Spinal cord (tissue), 10 donors: ENCODE measurements around the gene IGFBP3. TPM values are rescaled to one million over a fixed set of nuclear protein-coding genes. Genes with fewer than 3 reads are reported as not detected.
"Not testable (repeated sequence)": the region's sequence is repeated elsewhere in the genome, so short reads cannot be mapped to it uniquely, and the experiment has no call there.

Experiments
- DNase-seq, 6 donors: peaks; one replicate each; pipeline versions ENCODE4 v3.0.0 to v3.0.0-alpha.2; 2013 to 2015; ENCODE audit warnings: low spot score in 6 of 6, low read depth in 4 of 6
- H3K27ac ChIP-seq: one replicate; pipeline ENCODE4 v1.5.1; 2013; ENCODE audit warnings: low read depth, low read length, control low read depth
- H3K27me3 ChIP-seq: one replicate; pipeline ENCODE4 v1.6.1; 2013; ENCODE audit warnings: low read length; ENCODE audit not compliant: control insufficient read depth, insufficient read depth
- H3K36me3 ChIP-seq: one replicate; pipeline ENCODE4 v1.6.1; 2013; ENCODE audit warnings: low read length; ENCODE audit not compliant: control insufficient read depth, insufficient read depth
- H3K4me1 ChIP-seq: one replicate; pipeline ENCODE4 v1.6.1; 2013; ENCODE audit warnings: low read length; ENCODE audit not compliant: control insufficient read depth, insufficient read depth
- H3K4me3 ChIP-seq: one replicate; pipeline ENCODE4 v1.5.1; 2013; ENCODE audit warnings: low read depth, low read length, control low read depth
- H3K9me3 ChIP-seq: one replicate; pipeline ENCODE4 v1.6.1; 2013; ENCODE audit warnings: low read length; ENCODE audit not compliant: control insufficient read depth, insufficient read depth
- WGBS: methylation state at CpG from one replicate; pipeline ENCODE4 v1.1.5; 2013; ENCODE audit warnings: missing lambda C conversion rate; ENCODE audit not compliant: insufficient coverage; 5-methylcytosine and 5-hydroxymethylcytosine counted together
- polyA plus RNA-seq, 2 donors: library from polyadenylated mRNA; unstranded; fragments of 120-200 nt; gene quantifications; one replicate each; pipeline ENCODE4 v1.2.1, GENCODE V29; 2013; ENCODE audit not compliant: insufficient read length in 2 of 2
- total RNA-seq, 2 donors: library from RNA; depleted of rRNA in 1 of 2; stranded (reverse); fragments of 120-200 nt in 1 of 2; fragments of >200 nt in 1 of 2; gene quantifications; one replicate each; pipeline versions ENCODE4 v1.2.3 to v1.2.4, GENCODE V29; 2013 to 2014
- donor health status: healthy.

IGFBP3 gene
- total and polyA plus RNA-seq, 4 donors, result 17.8 to 68.0 (median 36.9) TPM

DNA sequence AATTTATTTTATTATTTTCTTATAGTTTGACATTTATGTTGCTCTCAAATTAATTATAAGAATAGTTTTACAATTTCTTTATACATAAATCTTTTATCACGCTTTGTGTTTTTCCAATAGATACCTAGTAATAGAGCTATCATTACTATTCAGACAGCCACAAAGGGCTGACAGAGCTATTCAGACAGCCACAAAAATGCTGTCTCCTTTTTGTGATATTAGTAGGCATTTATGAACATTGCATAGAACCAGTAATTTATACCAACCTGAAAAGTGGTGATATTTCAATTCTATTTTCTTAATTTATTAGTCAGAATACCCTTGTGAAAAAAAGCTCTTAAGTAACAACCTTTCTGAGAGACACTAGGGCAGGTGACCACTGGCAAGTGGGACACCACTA lies 34.2 kb upstream of the IGFBP3 start:
- no CpG with 5 or more reads among the region's 1 CpG for WGBS

DNA sequence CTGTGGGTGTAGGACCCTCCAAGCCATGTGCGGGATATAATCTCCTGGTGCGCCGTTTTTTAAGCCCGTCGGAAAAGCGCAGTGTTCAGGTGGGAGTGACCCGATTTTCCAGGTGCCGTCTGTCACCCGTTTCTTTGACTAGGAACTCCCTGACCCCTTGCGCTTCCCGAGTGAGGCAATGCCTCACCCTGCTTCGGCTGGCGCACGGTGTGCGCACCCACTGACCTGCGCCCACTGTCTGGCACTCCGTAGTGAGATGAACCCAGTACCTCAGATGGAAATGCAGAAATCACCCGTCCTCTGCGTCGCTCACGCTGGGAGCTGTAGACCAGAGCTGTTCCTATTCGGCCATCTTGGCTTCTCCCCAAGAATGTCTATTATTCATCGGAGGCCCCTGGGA lies 32.0 kb upstream of the IGFBP3 start:
- not testable (repeated sequence) for H3K27ac ChIP-seq, H3K9me3 ChIP-seq, DNase-seq, H3K4me1 ChIP-seq, H3K4me3 ChIP-seq, H3K36me3 ChIP-seq, H3K27me3 ChIP-seq
- 93% methylated on average over 19 of the region's 23 CpGs for WGBS

More for the DNA sequence above, 34.2 kb upstream of the IGFBP3 start:
- no peaks in the 10 kb centered on the region for H3K4me1 ChIP-seq
- no peak overlapping the region for H3K4me3 ChIP-seq
- DNase-seq, result no peak
- H3K36me3 ChIP-seq, result no peaks in the 10 kb centered on the region
- no peaks in the 10 kb centered on the region for H3K9me3 ChIP-seq
- H3K27me3 ChIP-seq, result no peaks in the 10 kb centered on the region
- H3K27ac ChIP-seq, result no peak overlapping the region

DNA sequence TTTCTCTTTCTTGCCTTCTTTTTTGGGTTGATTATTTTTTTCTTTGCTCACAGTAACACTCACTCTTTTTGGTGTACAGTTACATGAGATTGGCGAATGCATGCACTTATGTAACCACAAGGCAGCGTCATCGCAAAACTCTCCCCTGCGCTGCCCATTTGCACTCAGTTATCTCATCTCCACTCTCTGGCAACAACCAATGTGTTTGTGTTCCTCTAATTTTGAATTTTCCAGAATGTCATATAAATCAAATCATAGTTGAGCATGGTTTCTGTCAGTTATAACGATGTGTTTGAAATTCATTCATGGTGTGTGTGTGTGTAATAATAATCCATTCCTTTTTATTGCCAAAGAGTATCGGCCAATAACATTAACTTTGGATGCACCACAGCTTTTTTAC lies 23.0 kb upstream of the IGFBP3 start:
- no peaks in the 10 kb centered on the region for H3K4me1 ChIP-seq
- H3K4me3 ChIP-seq, result no peak overlapping the region
- no peaks in the 10 kb centered on the region for H3K27me3 ChIP-seq
- no peak overlapping the region for H3K27ac ChIP-seq
- H3K9me3 ChIP-seq, result no peaks in the 10 kb centered on the region
- WGBS, result no CpG with 5 or more reads among the region's 6 CpGs
- DNase-seq, result no peak
- no peaks in the 10 kb centered on the region for H3K36me3 ChIP-seq

DNA sequence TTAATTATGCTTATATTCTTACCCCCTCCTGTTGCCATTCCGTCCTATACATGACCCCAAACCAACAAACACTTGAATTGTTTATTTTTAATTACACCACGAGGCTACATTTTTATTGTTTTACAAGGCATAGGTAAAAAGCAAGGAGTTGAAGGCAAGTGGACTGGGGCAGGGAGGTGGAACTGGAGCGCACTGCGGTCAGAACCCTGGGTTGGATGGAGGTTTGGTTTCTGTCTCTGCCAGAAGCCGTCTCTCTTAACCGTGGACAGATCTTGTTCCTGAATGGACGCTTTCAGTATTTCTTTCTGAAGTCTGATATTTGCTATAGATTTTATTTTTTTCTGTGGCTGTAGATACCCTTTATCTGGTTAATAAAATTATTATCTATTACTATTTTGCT lies 19.9 kb upstream of the IGFBP3 start:
- WGBS, result 50% methylated on average over 2 of the region's 7 CpGs

DNA sequence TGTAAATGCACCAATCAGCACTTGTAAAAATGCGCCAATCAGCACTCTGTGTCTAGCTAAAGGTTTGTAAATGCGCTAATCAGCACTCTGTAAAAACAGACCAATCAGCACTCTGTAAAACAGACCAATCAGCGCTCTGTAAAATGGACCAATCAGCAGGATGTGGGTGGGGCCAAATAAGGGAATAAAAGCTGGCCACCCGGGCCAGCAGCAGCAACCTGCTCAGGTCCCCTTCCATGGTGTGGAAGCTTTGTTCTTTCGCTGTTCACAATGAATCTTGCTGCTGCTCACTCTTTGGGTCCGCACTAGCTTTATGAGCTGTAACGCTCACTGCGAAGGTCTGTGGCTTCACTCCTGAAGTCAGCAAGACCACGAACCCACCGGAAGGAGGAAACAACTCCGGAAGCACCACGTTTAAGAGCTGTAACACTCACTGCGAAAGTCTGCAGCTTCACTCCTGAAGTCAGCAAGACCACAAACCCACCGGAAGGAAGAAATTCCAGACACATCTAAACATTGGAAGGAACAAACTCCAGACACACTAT lies 19.2 kb upstream of the IGFBP3 start:
- H3K36me3 ChIP-seq, DNase-seq, H3K27ac ChIP-seq, H3K4me3 ChIP-seq, H3K9me3 ChIP-seq, H3K4me1 ChIP-seq, H3K27me3 ChIP-seq: not testable (repeated sequence)
- WGBS, result 94% methylated on average over 9 of the region's 14 CpGs

More for the DNA sequence above, 19.9 kb upstream of the IGFBP3 start:
- Histone ChIP-seq H3K4me1 (no peaks in the 10 kb centered on the region), H3K4me3 (no peak overlapping the region), H3K27me3 (no peaks in the 10 kb centered on the region), H3K9me3 (no peaks in the 10 kb centered on the region), H3K36me3 (no peaks in the 10 kb centered on the region), H3K27ac (no peak overlapping the region)
- no peak for DNase-seq

DNA sequence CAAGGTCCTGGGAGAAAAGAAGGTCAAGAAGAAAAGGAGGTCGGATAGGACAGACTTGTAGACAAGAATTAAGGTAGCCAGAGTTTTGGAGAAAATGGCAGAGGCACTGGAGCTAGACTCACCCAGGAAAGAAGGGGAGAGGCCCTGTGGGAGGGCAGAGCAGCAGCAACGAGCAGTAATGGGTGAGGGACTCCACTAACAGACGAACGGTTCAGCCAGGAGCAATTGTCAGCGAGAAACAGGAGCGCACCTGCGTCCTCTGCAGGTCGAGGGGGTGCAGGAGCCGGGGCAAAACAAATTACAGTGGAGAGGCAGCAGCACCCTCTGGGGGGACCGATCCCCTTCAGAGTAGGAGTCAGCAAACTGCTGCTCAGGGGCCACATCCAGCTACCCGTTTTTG lies 18.5 kb upstream of the IGFBP3 start:
- Histone ChIP-seq H3K9me3 (no peaks in the 10 kb centered on the region), H3K4me3 (no peak overlapping the region), H3K27ac (no peak overlapping the region), H3K4me1 (no peaks in the 10 kb centered on the region), H3K27me3 (no peaks in the 10 kb centered on the region), H3K36me3 (no peaks in the 10 kb centered on the region)
- WGBS, result 93% methylated on average over 10 of the region's 11 CpGs
- no peak for DNase-seq

DNA sequence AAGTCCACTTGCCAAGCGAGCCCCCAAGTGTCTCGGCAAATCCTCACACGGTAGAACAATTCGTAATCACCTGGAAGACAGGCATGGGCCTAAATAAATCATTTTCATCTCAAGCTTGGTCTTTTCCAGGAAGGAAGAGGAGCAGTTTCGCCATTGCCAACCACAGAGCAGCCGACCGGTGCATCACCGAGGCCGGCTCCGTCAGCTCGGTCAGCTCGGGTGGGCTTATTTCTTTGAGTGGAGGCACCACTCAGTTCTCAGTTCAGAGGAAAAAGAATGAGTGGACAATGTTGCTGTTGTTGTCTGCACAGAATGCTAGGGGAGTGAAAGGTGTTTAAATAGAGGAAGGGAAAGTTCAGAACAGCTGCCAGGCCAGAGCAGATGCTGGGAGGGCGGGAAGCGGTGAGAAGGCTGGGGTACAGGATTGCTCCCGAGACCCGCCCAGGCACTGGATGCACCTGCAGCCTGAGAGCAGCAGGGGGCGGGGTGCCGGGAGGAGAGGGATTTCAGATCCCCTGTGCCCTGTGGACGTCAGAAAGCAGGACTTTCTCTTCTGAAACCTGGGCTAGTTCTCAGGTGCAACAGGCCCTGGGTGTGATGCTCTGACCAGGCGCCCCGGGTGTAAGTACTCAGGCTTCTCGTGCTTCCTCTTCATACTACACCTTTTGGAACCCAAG lies 17.7 kb upstream of the IGFBP3 start:
- Histone ChIP-seq H3K36me3 (no peaks in the 10 kb centered on the region), H3K27ac (no peak overlapping the region), H3K4me3 (no peak overlapping the region), H3K4me1 (no peaks in the 10 kb centered on the region), H3K9me3 (no peaks in the 10 kb centered on the region), H3K27me3 (no peaks in the 10 kb centered on the region)
- 88% methylated on average over 20 of the region's 22 CpGs for WGBS
- no peak for DNase-seq

DNA sequence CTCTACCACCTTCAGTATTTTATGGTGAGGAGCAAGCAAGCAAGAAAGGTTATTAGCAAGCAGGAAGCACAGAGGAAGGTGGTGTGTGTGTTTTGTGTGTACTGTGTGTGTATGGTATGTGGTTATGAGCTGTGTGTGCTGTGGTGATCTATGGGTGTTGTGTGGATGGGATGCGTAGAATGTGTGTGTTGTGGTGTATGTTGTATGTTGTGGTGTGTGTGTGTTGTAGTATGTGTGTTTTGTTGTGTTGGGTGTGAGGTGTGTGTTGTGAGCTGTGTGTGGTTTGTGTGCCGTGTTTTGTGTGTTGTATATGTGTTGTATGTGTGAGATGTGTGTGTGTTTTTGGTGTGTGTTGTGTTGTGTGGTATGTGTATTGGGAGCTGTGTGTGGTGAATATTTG lies 16.8 kb upstream of the IGFBP3 start:
- Histone ChIP-seq H3K4me1 (no peaks in the 10 kb centered on the region), H3K27ac (no peak overlapping the region), H3K9me3 (no peaks in the 10 kb centered on the region), H3K27me3 (no peaks in the 10 kb centered on the region), H3K4me3 (no peak overlapping the region), H3K36me3 (no peaks in the 10 kb centered on the region)
- DNase-seq, result no peak
- WGBS, result 96% methylated on average over 2 of the region's 2 CpGs

DNA sequence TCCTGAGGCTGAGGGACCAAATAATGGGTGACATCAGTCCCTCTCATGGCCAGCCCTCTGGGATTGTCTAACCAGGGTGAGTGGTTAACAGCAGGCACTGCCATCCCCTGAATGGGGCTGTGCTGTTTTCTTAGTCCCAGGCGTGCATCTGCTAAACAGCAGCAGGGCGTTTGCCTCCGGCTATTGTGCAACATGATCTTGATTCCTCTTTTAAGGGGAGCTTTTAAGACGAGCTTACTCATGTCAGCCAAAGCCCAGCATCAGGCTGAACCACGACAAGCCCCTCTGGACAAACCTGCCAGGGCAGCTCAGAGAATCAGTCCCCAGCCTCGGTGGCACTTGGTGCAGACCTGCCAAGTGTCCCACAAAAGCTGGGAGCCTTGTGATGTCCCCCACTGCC lies 16.2 kb upstream of the IGFBP3 start:
- no peak overlapping the region for H3K27ac ChIP-seq
- H3K4me1 ChIP-seq, result no peaks in the 10 kb centered on the region
- no peak overlapping the region for H3K4me3 ChIP-seq
- no peaks in the 10 kb centered on the region for H3K36me3 ChIP-seq
- WGBS, result 62% methylated on average over 4 of the region's 6 CpGs
- no peaks in the 10 kb centered on the region for H3K27me3 ChIP-seq
- DNase-seq, result no peak
- no peaks in the 10 kb centered on the region for H3K9me3 ChIP-seq

DNA sequence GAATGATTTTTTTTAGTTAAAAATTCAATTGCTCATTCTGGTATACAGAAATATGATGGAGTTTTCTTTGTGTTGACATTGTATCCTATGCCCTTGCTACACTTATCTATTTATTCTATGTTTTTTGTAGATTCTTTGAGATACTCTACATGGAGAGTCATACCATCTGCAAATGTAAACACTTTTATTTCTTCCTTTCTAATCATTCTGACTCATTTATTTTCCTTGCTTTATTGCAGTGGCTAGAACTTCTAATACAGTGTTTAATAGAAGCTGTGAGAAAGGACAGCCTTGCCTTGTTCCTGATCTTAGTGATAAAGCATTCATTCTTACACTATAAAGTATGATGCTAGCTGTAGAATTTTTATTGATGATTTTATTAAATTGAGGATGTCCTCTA lies 9.9 kb upstream of the IGFBP3 start:
- no peaks in the 10 kb centered on the region for H3K27me3 ChIP-seq
- no peak overlapping the region for H3K27ac ChIP-seq
- no peak overlapping the region for H3K4me3 ChIP-seq
- DNase-seq, result no peak
- peaks cover 2% of the 10 kb centered on the region for H3K9me3 ChIP-seq
- no peaks in the 10 kb centered on the region for H3K4me1 ChIP-seq
- no peaks in the 10 kb centered on the region for H3K36me3 ChIP-seq
